MCF 10A (cell line): ENCODE measurements around the gene TMIGD2. TPM values are rescaled to one million over a fixed set of nuclear protein-coding genes. Genes with fewer than 3 reads are reported as not detected.

Experiments used
- BruUV-seq: library from RNA; stranded (reverse); fragments of 400-500 nt; replicated peaks from 2 replicates; lab custom pipeline; 2021; lab: Mats Ljungman, UMichigan
- CTCF ChIA-PET: fragments of 300-600 bp; sonication (Branson Sonifier 250); formaldehyde crosslinking; extraction: SDS; loops from one replicate; lab custom pipeline; 2021; ENCODE audit warnings: antibody characterized with exemption, inconsistent platforms; lab: Yijun Ruan, JAX
- POLR2A ChIA-PET: fragments of 300-600, 350-650 bp; sonication (Branson Sonifier 250); formaldehyde crosslinking; extraction: SDS; loops from one replicate; lab custom pipeline; 2020; ENCODE audit warnings: antibody characterized with exemption, inconsistent platforms; lab: Yijun Ruan, JAX
- DNase-seq: peaks from one replicate; pipeline ENCODE4 v3.0.0-alpha.2; 2018; ENCODE audit not compliant: unreplicated experiment
- H3K27ac Mint-ChIP-seq: one replicate; pipeline ENCODE4 v1.8.0; 2022; ENCODE audit warnings: mild to moderate bottlenecking, low read depth, mixed read lengths; ENCODE audit not compliant: unreplicated experiment
- H3K27me3 Mint-ChIP-seq: one replicate; pipeline ENCODE4 v1.8.0; 2022; ENCODE audit warnings: mixed read lengths; ENCODE audit not compliant: insufficient read depth, unreplicated experiment
- H3K36me3 Mint-ChIP-seq: one replicate; pipeline ENCODE4 v1.8.0; 2022; ENCODE audit warnings: mild to moderate bottlenecking, moderate library complexity, mixed read lengths; ENCODE audit not compliant: insufficient read depth, unreplicated experiment
- H3K4me1 Mint-ChIP-seq: one replicate; pipeline ENCODE4 v1.8.0; 2022; ENCODE audit warnings: mixed read lengths; ENCODE audit not compliant: insufficient read depth, unreplicated experiment
- H3K4me3 Mint-ChIP-seq: one replicate; pipeline ENCODE4 v1.8.0; 2022; ENCODE audit warnings: mild to moderate bottlenecking, moderate library complexity, mixed read lengths; ENCODE audit not compliant: unreplicated experiment
- H3K9me3 Mint-ChIP-seq: one replicate; pipeline ENCODE4 v1.8.0; 2022; ENCODE audit warnings: mixed read lengths; ENCODE audit not compliant: unreplicated experiment
- CTCF ChIP-seq: fragments of 200-600 bp; IDR thresholded peaks from one replicate; pipeline ENCODE4 v1.8.0; 2022; ENCODE audit warnings: antibody characterized with exemption, mild to moderate bottlenecking; ENCODE audit not compliant: unreplicated experiment
- intact Hi-C: fragments of 100-400 bp; cut with micrococcal nuclease; formaldehyde crosslinking; loops from 2 replicates; pipeline ENCODE4 v1.14.1; 2022
- total RNA-seq: library from RNA; stranded (reverse); gene quantifications from 2 replicates; pipeline ENCODE4 v1.2.3, GENCODE V29; 2022

TMIGD2 gene
- total RNA-seq, 1 experiment from 2014 or later, result not detected

- ChIA-PET CTCF (interaction anchor here (0.6 to 0.8 kb wide), 2 partner anchors 14 to 275 kb away, joined by 3 read pairs; partner anchors contain the start of gene EEF2), POLR2A (interaction anchor here (0.6 kb wide), 1 partner anchor 483 kb away, joined by 3 read pairs; no protein-coding TSS in a partner anchor)
- BruUV-seq, result no TSS peak
- TF ChIP-seq CTCF, result no peak
- no peak overlapping the region for H3K27ac Mint-ChIP-seq
- no peak for DNase-seq
- no peaks in the 10 kb centered on the region for H3K9me3 Mint-ChIP-seq
- no peak overlapping the region for H3K4me3 Mint-ChIP-seq
- peaks cover 97% of the 10 kb centered on the region for H3K36me3 Mint-ChIP-seq
- intact Hi-C loops, result no loop called here
- no peaks in the 10 kb centered on the region for H3K4me1 Mint-ChIP-seq
- H3K27me3 Mint-ChIP-seq, result no peaks in the 10 kb centered on the region
Measured at GRCh38 chr19:4260613-4261191, 41.5 kb downstream of the TMIGD2 start.

GRCh38 chr19:4258181-4258580, 44.0 kb downstream of the TMIGD2 start:
- Mint-ChIP-seq H3K27ac (no peak overlapping the region), H3K36me3 (peaks cover 97% of the 10 kb centered on the region), H3K9me3 (peaks cover 9% of the 10 kb centered on the region), H3K4me1 (no peaks in the 10 kb centered on the region), H3K4me3 (no peak overlapping the region), H3K27me3 (no peaks in the 10 kb centered on the region)
- TF ChIP-seq CTCF, result no peak
- no peak for DNase-seq
- POLR2A ChIA-PET, result interaction anchor here (0.7 kb wide), 1 partner anchor 9 kb away, joined by 3 read pairs; no protein-coding TSS in a partner anchor
- intact Hi-C loops, result no loop called here
- CTCF ChIA-PET, result no interaction called here
- BruUV-seq, result no TSS peak

GRCh38 chr19:4257025-4257424, 45.2 kb downstream of the TMIGD2 start:
- Mint-ChIP-seq H3K9me3 (peaks cover 9% of the 10 kb centered on the region), H3K36me3 (peaks cover 99% of the 10 kb centered on the region), H3K27me3 (no peaks in the 10 kb centered on the region), H3K4me1 (no peaks in the 10 kb centered on the region), H3K27ac (no peak overlapping the region), H3K4me3 (no peak overlapping the region)
- DNase-seq, result no peak
- intact Hi-C loops, result no loop called here
- TF ChIP-seq CTCF, result no peak
- POLR2A ChIA-PET, result no interaction called here
- BruUV-seq, result no TSS peak
- CTCF ChIA-PET, result interaction anchor here (0.9 to 2.7 kb wide), 2 partner anchors 10 to 15 kb away, joined by 4 to 9 read pairs; no protein-coding TSS in a partner anchor

GRCh38 chr19:4256563-4256962, 45.6 kb downstream of the TMIGD2 start:
- ChIA-PET CTCF (interaction anchor here (0.9 to 2.7 kb wide), 3 partner anchors 10 to 15 kb away, joined by 3 to 9 read pairs (median 4); no protein-coding TSS in a partner anchor), POLR2A (no interaction called here)
- TF ChIP-seq CTCF, result no peak
- Mint-ChIP-seq H3K4me3 (no peak overlapping the region), H3K27ac (no peak overlapping the region), H3K36me3 (peaks cover 99% of the 10 kb centered on the region), H3K27me3 (no peaks in the 10 kb centered on the region), H3K4me1 (no peaks in the 10 kb centered on the region), H3K9me3 (peaks cover 9% of the 10 kb centered on the region)
- no TSS peak for BruUV-seq
- intact Hi-C loops, result no loop called here
- no peak for DNase-seq
